GM18499 (cell line): Measurements from ENCODE around the gene USP10.
"Not testable (repeated sequence)": the region's sequence is repeated elsewhere in the genome, so short reads cannot be mapped to it uniquely, and the experiment has no call there.

Source experiments
- ATAC-seq: cut with Tn5 transposase; IDR thresholded peaks from one replicate; pipeline ENCODE4 v1.9.1; 2021; ENCODE audit warnings: moderate number of reproducible peaks; ENCODE audit not compliant: insufficient read depth, unreplicated experiment

The USP10 gene

DNA sequence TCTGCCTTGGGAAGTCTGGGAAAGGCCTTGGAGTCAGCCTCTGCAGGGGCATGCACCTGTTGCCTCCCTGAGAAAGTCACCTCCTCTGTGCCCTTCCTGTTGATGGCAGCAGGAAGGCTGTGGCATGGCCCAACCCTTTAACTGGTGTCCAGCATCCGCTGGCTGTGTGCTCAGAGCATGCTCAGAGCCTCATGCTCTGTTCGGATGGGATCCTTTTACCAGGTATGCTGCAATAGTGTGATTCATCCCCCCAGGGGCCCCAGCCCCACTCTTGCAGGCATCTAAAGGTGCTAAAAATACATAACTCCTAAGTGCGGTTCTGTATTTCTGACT lies 26.6 kb upstream of the USP10 start:
- ATAC-seq = no peak

GRCh38 chr16:84673561-84673960 lies 26.2 kb upstream of the USP10 start:
- ATAC-seq = no peak

- no peak for ATAC-seq
These were observed 24.4 kb upstream of the USP10 start for GRCh38 chr16:84675423-84675822.

DNA sequence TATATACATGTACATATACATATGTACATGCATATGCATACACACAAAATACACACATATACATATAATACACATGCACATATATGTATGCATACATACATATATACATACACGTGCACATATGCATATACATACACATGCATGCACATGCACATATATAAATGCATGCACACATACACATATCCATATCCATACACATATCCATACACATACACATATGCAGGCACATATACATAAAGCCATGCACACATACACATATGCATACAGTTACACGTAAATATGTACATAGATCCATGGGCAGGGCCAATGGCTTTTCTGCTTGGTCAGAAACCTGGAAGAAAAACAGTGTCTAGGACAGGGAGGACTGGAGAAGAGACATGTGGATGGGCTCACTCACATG lies 23.9 kb upstream of the USP10 start:
- no peak for ATAC-seq

DNA sequence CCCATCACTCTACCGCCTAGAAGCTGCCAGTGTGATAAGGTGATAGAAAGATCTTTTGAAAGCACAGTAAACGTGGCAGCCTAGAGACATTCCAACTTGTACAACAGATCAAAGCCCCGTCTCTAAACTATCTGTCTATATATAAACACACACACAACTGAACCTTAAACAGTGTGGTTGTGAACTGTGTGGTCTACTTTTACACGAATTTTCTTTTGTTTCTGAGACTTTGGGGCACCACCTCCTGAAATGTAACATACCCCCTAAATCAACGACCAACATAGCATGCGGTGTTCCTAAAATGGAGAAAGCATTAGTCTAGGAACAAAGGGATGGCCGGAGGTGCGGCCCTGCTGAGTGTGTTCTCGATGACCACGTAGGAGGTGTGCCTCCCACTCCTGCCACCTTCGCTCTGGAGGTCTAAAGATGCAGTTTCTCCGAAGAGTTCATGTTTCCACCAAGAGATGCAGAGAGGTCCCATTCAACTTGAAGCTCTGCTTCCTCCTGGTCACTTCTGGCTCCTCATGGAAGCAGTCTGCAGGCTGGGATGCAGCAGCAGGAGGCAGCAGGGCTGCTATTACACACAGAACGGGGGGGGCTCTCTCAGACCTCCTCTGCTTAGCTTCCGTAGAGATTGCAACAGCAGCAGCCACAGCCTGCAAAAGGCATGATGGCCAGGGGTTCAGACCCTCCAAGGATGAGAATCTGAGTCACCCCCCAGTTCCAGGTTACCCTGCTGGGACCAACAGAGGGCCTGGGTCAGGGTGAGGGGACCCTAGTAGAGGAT lies 22.6 kb upstream of the USP10 start:
- ATAC-seq = no peak

GRCh38 chr16:84677849-84678248 lies 22.0 kb upstream of the USP10 start:
- ATAC-seq = no peak

GRCh38 chr16:84678541-84678940 lies 21.3 kb upstream of the USP10 start:
- ATAC-seq = no peak

DNA sequence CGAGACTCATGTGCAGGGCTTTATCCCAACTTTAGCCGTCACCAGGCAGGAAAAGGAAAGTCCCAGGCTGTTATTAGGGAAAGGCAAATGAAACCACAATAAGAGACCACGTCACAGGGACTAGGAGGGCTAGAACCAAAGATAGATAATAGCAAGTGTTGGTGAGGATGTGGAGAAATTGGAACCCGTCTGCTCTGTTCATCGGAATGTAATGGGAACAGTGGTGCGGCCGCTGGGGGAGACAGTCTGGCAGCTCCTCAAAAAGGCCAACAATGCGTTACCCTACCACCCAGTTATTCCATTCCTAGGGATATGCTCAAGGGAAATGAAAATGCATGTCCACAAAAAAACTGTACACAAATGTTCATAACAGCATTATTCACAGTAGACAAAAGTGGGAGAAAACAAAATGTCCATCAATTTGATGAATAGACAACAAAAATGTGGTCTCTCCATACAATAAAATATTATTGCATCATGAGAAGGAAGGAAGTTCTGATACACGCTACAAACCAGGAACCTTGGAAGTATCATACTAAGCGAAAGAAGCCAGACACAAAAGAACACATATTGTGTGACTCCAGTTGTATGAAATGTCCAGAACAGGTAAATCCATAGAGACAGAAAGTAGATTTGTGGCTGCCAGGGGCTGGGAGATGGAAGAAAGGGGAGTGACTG lies 19.5 kb upstream of the USP10 start:
- ATAC-seq = no peak

GRCh38 chr16:84680843-84681629 lies 18.8 kb upstream of the USP10 start:
- no peak for ATAC-seq

DNA sequence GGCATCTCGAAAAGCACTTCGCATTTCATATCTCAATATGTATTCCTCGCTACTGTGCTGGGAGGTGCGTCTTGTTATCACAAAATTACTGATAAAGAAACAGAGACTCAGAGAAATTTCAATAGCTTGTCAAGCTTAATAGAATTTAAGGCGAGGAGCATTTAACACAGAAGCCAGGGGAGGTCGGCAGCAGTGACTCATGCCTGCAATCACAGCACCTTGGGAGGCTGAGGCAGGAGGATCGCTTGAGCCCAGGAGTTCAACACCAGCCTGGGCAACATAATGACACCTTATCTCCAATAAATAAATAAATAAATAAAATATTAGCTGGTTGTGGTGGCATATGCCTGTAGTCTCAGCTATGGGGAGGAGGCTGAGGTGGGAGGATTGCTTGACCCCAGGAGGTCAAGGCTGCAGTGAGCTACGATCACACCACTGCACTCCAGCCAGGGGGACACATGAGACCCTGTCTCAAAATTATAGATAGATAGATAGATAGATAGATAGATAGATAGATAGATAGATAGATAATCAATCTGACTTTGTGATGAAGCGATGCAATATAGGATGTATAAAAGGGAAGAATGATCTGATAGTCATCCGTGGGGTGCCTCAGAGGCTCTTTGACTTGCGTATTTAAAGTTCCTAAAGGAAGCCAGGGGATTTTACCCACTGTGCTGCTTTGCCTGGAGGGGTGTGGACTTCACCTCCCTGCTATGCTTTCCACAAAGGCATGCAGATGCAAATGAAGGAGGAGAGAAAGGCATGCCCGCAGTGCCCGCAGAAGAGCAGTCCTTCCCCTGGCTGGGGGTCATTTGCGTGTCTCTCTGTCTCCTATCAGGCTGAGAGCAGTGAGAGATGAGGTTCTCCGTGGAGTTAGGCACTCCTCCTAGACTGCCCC lies 15.9 kb upstream of the USP10 start:
- no peak for ATAC-seq

GRCh38 chr16:84684592-84684965 lies 15.2 kb upstream of the USP10 start:
- no peak for ATAC-seq

DNA sequence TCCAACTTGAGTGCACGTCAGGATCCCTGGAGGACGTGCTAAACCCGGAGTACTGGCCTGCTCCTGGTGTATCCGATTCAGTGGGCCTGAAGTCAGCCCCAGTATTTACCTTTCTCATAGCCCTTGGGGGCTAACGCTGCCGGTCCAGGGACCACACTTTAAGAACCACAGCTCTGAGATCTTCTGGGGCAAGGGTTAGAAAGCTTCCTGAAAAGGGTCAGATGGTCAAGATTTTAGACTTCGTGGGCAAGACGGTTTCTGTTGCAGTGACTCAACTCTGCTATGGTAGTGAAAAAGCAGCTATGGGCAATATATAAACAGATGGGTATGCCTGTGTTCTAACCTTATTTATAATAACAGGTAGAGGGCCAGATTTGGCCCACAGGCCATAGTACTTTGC lies 14.6 kb upstream of the USP10 start:
- no peak for ATAC-seq

GRCh38 chr16:84686707-84687298 lies 13.0 kb upstream of the USP10 start:
- ATAC-seq = no peak

DNA sequence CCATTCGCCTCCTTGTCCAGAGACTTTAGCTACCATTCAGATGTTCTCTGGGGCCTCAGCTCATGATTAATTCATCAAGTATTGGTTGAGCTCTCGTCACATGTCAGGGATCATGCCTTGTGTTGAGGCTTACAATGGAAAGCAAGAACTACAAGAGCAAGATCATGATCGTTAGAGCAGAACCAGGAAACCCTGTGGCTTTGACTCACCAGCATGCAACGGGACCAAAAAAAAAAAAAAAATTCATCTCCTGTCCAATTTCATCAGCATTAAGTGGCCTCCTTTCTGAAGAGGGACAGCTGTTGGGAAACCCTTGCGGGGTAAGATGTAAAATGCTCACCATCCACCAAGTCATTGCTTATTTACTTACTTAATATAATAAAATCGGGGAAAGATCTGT lies 12.1 kb upstream of the USP10 start:
- ATAC-seq = peak; percentile 68

DNA sequence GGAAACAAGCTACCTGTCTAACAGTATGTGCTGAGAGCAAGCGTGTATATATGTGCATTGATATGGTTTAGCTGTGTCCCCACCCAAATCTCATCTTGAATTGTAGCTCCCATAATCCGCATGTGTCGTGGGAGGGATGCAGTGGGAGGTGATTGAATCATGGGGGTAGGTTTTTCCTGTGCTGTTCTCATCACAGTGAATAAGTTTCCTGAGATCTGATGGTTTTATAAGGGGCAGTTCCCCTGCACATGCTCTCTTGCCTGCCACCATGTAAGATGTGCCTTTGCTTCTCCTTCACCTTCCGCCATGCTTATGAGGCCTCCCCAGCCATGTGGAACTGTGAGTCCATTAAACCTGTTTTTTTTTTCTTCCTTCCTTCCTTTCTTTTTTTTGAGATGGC lies 11.6 kb upstream of the USP10 start:
- ATAC-seq = not testable (repeated sequence)

- ATAC-seq = no peak
These were observed 10.7 kb upstream of the USP10 start for GRCh38 chr16:84689111-84689510.

DNA sequence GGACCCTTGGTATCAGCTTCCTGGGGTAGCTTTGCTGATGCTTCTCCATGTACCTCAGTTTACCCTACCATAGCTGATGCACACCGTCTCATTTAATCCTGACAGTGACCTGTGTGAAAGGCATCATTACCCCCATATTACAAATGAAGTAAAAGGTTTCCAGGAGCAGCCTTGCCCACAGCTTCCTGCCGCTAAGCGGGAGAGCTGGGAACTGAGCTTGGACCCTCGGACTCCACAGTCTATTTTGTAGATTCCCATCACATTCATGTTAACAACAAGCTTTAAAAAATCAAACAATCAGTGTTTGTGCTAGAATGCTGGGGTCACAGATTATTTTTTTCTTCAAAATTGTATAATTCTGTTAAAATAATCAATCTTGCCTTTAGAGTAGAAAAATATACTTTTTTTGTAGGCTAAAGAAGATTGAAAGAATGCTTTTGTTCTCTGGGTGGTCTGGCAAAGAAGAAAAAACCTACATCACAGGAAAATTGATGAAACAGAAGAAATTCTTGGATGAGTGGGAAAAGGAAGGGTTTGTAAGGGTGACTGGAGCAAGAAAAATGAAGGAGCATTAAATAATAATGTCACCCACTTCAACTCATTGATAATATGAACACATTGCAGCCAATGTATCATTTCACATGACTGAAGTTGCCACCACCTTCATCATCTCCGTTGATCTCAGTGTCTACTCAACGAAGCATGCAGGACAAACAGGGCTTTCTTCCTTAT lies 9.5 kb upstream of the USP10 start:
- ATAC-seq = no peak

DNA sequence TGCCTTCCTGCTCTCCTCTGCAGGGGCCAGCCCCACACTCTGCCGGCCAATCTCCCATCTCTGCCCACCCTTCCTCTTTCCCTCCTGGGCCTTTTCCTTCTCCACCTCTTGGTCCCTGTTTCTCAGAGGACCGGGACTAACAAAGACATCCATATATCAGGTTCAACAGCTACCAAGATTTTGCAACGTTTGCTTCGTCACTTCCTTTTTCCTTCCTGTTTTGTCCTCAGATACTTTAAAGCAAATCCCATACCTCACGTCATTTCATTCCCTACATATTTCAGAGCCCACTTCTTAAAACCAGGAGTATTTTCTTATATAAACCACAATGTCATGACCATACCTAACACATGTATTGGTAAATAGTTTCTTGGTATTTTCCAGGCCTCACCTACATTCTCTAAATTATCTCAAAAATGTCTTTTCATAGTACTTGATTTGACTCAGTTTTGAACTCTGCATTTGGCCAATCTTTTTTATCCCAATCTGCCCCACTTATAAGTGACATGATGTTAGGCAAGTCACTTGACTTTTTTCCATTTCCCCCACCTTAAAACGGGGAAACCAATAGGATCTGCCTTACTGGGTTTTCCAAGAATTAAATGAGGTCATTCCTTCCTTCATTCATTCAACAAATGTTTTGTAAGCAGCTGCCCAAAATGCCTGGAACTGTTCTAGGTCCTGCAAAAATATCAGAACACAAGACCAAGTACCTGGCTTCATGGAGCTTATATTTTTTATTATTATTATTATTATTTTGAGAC lies 7.2 kb upstream of the USP10 start:
- ATAC-seq = no peak

GRCh38 chr16:84693869-84694268 lies 5.9 kb upstream of the USP10 start:
- ATAC-seq = not testable (repeated sequence)
